Spleen (tissue), 7 donors: Measurements from ENCODE around the gene TSPAN9.

Experiments used
- CTCF ChIP-seq, 11 experiments: fragments of 200-600 bp in 7 of 11; fragments of 450-650 bp in 4 of 11; sonication (generic) in 4 of 11; IDR thresholded peaks in 8 of 11; conservative IDR thresholded peaks in 3 of 11; 1 replicate in 7 of 11; 2 replicates in 4 of 11; pipeline versions ENCODE4 v1.4.0 to v1.8.0; 2016 to 2021; ENCODE audit warnings: antibody characterized with exemption in 11 of 11, inconsistent platforms in 4 of 11, mild to moderate bottlenecking in 1 of 11
- POLR2A ChIP-seq, 3 donors: fragments of 450-650 bp; IDR thresholded peaks; one replicate each; pipeline ENCODE4 v1.5.1; 2017; ENCODE audit warnings: antibody characterized with exemption in 3 of 3, mild to moderate bottlenecking in 1 of 3
- donor health status: DM: no; HTN: no; CAD: no; lungs with moderate emphysema.
- donor health status: DM: no; HTN: no; CAD: no.
- donor health status: DM: no; HTN: no; CAD: no.

- TF ChIP-seq CTCF (IDR thresholded peaks at IDR 0.05 in 8 of 11, conservative IDR thresholded peaks at IDR 0.05 in 3 of 11) (no peak), POLR2A (IDR thresholded peaks at IDR 0.05) (no peak)
Observed at GRCh38 chr12:3142386-3142785, 65.2 kb downstream of the TSPAN9 start.
